Stimulated activated CD4-positive, alpha-beta T cell treated with anti-CD3 and anti-CD28 coated beads, Interleukin-4, amount 100 ng/mL, for 4 hours (primary cell): ENCODE data around the gene ARID2.

ENCODE experiments used
- DNase-seq, 2 experiments: peaks; one replicate each; pipeline ENCODE4 v3.0.0-alpha.2; 2020

The ARID2 gene

GRCh38 chr12:45878630-45879255 lies 149.2 kb downstream of the ARID2 start:
- DNase-seq, result no peak

GRCh38 chr12:45879363-45879895 lies 149.9 kb downstream of the ARID2 start:
- DNase-seq, result no peak

GRCh38 chr12:45880533-45880932 lies 151.0 kb downstream of the ARID2 start:
- DNase-seq, result no peak

- DNase-seq, result no peak
Observed at GRCh38 chr12:45883187-45883586, 153.7 kb downstream of the ARID2 start.

- DNase-seq, result no peak
Observed at GRCh38 chr12:45886685-45887084, 157.2 kb downstream of the ARID2 start.

GRCh38 chr12:45887544-45887943 lies 158.0 kb downstream of the ARID2 start:
- DNase-seq, result no peak

GRCh38 chr12:45890276-45890675 lies 160.8 kb downstream of the ARID2 start:
- no peak for DNase-seq

GRCh38 chr12:45893240-45893639 lies 163.7 kb downstream of the ARID2 start:
- DNase-seq, result no peak

GRCh38 chr12:45895961-45896360 lies 166.5 kb downstream of the ARID2 start:
- DNase-seq, result no peak

- DNase-seq, result no peak
Observed at GRCh38 chr12:45898094-45898493, 168.6 kb downstream of the ARID2 start.

- no peak for DNase-seq
Observed at GRCh38 chr12:45907955-45908354, 178.4 kb downstream of the ARID2 start.

GRCh38 chr12:45909041-45909713 lies 179.7 kb downstream of the ARID2 start:
- no peak for DNase-seq

- no peak for DNase-seq
Observed at GRCh38 chr12:45912774-45913173, 183.3 kb downstream of the ARID2 start.

- DNase-seq, result no peak
Observed at GRCh38 chr12:45913631-45914030, 184.1 kb downstream of the ARID2 start.

- no peak for DNase-seq
Observed at GRCh38 chr12:45914090-45914489, 184.6 kb downstream of the ARID2 start.

- DNase-seq, result no peak
Observed at GRCh38 chr12:45915405-45915804, 185.9 kb downstream of the ARID2 start.

- DNase-seq, result no peak
Observed at GRCh38 chr12:45918818-45919217, 189.3 kb downstream of the ARID2 start.

- no peak for DNase-seq
Observed at GRCh38 chr12:45928309-45928708, 198.8 kb downstream of the ARID2 start.

- DNase-seq, result no peak
Observed at GRCh38 chr12:45930369-45930768, 200.9 kb downstream of the ARID2 start.

- DNase-seq, result no peak
Observed at GRCh38 chr12:45933504-45933903, 204.0 kb downstream of the ARID2 start.

- no peak for DNase-seq
Observed at GRCh38 chr12:45934956-45935355, 205.4 kb downstream of the ARID2 start.

GRCh38 chr12:45938566-45938965 lies 209.1 kb downstream of the ARID2 start:
- DNase-seq, result no peak

- DNase-seq, result no peak
Observed at GRCh38 chr12:45939759-45940158, 210.3 kb downstream of the ARID2 start.

- no peak for DNase-seq
Observed at GRCh38 chr12:45944771-45945170, 215.3 kb downstream of the ARID2 start.

GRCh38 chr12:45946435-45946834 lies 216.9 kb downstream of the ARID2 start:
- no peak for DNase-seq
